HG02763 (cell line): ENCODE measurements around the gene TSPAN9.

Experiments used
- ATAC-seq: cut with Tn5 transposase; IDR thresholded peaks from one replicate; pipeline ENCODE4 v1.9.1; 2021; ENCODE audit warnings: mild to moderate bottlenecking, moderate library complexity; ENCODE audit not compliant: unreplicated experiment

Gene TSPAN9

DNA sequence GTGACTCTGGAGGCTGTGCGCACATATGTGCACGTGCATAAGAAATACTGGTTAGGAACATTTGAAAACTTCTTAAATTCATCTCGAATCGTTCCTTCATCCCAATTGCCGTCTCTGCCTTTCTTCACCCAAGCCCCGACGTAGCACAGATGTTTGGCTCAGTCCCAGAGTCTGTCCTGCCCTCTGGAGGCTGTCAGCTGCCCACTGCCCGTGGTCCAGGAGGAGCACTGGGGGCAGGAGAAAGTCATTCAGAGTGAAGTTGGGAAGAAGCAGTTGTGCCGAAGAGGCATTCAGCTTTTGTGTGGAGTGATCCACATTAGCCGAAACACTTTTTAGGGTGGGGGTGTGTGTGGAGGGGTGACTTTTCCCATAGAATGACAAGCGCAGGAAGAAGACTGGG lies 124.9 kb downstream of the TSPAN9 start:
- ATAC-seq, result no peak

DNA sequence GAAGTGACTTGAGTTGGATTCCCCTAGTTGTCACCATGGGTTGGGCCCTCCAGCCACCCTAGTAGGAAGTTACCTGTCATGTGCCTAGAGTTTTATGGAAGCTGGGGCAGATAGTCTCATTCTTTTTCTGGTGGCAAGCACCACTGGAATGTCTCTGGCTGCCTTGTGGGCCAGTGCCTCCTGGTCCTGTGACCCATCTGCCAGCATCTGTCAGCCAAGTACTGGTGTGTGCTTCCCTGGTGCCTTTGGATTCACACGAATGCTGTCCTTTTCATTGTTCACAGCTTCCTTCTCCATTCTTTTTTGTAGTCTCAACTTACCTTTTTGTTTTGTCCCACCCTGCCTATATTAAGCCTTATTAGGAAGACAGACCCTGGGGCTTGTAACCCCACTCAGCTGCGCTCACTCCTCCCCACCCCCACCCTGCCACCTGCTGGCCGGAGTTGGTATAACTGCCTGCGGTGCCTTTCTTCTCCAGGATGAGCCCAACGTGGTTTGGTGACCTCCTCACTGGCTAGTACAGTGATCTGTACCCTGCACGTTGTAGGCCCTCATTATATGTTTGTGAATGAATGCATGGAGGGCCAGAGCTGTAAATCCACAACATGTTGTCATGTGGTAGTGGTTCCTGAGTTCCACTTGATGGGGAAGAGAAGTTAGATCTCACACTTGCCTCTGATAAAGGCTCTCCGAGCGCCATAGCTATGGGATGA lies 125.7 kb downstream of the TSPAN9 start:
- no peak for ATAC-seq

DNA sequence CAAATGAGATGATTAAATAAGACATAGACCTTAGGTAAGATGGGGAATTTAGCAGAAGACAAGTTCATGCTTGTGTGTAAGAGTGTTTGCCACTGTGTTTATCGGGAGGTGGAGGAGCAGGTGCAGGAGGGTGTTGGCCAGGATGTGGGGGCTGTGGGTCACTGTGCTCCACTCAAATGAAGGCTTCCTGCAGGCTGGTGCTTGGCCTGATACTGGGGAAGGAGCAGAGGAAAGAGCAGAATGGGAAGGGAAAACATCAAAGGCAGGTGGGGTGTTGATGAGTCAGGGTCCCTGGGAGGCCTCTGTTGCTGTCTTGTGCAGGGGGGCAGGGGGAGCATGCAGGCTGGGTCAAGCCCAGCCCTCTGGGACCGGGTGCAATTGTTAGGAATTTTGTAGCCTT lies 126.5 kb downstream of the TSPAN9 start:
- no peak for ATAC-seq

DNA sequence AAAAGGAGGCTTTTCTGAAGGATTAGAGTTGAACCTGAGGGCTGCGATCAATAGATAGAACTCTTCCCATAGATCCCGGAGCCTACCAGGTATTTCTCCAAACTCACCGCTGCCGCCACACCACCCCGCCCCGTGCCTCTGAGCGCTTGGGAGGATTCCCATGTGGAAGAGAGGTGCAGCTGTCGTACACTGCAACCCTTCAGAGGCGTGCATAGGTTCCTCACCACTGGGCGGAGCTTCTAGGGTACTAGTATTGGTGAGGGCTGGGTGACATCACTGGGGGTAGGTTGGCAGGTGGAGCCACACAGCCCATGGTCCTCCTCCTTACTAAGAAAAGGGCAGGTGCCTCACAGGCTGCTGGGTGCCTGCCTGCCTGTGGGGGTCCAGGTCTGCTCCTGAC lies 127.0 kb downstream of the TSPAN9 start:
- ATAC-seq, result no peak

DNA sequence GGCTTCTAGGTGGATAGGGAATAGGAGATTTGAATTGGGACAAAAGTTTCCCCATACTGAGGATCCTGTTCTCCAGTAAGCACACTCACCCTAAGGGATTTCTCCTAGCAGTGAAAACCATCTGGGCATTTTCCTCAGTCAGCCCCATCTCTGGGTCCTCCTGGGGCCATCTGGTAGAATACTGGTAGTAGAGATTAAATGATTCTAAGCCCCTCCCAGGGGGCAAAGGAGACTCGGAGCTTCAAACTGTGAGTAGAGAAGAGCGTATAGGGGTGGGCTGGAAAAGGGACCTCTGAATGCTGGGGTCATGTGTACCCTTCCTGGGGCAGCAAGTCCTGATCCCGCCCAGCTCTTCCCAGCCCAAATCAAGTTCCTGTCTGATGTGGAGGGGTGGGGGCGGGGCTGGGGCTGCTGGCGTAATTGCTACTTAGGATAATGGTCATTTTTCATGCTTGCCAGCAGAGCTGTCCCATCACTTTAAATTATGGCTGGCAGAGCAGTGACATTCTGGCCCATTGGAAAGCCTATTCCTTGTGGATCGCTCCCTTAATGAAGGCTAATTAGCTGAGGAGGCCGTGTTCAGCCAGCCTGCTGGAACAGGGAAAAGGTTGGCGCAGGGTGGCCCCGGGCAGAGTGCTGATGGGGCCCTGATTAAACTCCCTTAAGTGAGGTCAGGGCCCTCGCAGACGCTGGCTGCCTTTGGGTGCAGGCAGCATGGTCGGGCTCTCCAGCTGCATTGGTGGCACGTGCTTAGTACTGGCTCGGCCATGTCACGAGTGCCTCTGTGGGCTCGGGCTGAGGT lies 127.8 kb downstream of the TSPAN9 start:
- no peak for ATAC-seq

DNA sequence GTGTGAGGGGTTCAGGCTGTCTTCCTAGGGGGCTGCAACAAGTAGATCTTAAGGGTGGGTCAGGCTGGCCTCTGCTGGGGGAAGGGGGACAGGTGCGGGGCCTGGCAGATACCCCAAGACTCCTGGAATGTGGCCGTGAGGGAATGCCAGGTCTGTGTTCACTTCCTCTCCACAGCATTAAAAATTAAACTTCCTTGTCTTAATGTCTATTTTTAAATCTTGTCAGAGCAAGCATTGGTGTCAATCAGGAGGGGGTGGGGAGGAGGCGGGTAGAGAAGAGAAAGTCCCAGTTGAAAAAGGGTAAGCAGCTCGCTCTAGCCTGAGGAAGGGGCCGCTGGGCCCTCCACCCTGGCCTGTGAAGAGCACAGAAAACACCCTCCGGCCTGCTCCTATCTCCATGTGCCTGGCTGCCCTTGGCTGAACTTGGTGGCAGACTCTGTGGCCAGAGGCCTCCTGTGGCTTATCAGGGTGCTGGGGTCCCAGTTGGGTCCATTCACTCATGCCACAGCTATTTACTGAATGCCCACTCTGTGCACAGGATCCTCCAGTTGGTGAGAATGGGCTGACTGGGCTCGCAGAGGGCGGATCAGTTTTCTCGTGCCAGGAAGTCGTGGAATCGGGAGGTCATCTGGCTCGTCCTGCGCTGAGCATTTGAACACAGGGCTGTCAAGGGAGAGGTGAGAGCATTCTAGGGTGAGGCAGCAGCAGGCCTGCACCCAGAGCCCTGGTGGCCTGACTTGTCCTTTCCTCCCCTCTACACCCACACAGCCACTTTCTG lies 128.8 kb downstream of the TSPAN9 start:
- ATAC-seq, result no peak

DNA sequence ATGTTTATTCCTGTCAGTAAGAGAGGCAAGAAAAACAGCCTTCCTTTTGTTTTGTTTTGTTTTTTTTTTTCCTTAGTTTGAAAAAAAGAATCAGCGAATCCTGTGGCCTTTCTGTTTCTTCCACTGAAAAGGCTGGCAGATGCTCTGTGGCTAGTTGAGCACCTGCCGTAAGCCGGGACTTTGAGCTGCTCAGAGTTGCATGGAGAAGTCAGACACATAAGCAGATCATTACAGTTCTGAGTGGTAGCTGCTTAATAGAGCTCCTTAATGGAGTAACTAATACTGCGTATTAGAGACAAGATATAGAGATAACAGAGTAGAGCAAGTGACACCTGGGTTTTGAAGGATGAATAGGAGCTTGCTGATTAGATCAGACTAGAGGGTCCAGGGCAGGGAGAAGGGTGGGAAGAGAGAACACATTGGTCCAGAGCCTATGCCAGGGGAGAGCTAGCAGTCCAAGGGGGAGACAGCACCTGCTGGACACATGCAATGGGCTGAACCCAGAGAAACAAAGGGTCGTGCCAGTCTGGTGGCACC lies 129.4 kb downstream of the TSPAN9 start:
- no peak for ATAC-seq

DNA sequence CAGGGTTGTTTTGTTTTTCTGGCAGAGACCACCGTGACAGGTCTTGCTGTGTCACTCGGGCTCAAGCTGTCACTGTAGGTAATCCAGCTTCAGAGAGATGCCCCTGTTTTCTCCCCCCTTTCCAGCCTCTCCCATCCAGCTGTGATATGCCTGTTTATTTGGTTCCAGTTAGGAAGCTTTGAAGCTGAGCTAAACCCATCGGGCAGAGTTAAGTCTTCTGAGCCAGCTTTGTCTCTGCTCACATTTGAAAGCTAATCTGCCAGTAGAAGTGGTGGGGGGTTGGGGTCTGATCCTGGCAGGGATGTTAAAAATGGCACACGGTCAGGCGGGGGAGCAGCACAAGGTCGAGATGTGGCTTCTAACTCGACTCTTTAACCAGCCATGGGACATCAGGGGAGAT lies 130.0 kb downstream of the TSPAN9 start:
- ATAC-seq, result no peak

DNA sequence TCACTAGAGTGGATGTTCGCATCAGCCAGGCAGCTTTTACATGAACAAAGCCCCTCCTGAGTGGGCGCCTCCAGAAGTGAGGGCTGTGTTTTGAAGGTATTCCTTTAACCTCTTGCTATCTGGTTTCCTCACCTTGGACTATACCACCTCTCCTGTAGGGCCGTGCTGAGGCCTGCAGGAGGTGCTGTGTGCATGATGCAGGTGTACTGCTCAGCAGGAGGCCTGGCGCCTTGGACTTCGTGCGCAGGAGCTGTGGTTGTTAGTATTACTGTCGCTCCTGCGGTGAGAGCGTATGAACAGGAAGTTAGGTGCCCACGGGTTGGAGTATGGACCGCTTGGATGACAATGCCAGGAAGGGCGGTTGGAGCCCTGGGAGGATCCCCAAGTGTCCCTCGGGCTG lies 130.7 kb downstream of the TSPAN9 start:
- ATAC-seq, result no peak

DNA sequence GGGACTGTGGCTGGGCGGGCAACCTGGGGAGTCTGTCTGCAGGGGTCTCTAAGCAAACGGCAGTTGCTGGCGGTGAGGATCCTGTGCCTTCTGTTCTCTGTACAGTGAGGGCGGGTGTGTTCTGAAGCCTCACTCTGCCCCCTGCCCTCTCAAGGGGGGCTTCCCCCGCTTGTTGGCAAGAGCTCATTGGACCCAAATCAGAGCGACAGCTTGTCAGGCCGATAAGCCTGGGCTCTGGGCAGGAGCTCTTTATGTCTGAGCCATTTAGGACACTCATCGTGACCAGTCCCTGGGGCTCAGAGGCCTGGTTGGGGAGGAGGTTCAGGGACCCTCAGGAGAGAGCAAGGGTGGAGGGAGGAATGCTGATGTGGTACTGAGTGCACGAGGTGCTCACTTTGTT lies 136.0 kb downstream of the TSPAN9 start:
- no peak for ATAC-seq

DNA sequence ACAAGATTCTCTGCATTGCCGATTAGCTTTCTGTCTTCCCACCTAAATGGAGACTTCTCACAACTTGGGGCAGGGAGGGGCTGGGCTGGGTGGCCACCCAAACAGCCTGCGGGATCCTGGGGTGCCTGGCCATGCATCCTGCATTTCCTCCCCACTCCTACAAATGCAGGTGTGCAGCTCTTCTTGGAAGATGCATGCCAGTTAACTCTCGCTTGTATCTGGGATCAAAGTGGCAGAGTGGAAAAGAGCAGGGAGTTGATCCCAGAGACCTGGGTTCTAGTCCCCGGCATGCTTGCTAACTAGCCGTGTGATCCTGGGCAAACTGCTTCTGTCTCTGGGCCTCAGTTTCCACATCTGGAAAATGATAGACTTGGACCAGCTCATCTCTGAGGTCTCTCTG lies 136.6 kb downstream of the TSPAN9 start:
- ATAC-seq, result no peak

DNA sequence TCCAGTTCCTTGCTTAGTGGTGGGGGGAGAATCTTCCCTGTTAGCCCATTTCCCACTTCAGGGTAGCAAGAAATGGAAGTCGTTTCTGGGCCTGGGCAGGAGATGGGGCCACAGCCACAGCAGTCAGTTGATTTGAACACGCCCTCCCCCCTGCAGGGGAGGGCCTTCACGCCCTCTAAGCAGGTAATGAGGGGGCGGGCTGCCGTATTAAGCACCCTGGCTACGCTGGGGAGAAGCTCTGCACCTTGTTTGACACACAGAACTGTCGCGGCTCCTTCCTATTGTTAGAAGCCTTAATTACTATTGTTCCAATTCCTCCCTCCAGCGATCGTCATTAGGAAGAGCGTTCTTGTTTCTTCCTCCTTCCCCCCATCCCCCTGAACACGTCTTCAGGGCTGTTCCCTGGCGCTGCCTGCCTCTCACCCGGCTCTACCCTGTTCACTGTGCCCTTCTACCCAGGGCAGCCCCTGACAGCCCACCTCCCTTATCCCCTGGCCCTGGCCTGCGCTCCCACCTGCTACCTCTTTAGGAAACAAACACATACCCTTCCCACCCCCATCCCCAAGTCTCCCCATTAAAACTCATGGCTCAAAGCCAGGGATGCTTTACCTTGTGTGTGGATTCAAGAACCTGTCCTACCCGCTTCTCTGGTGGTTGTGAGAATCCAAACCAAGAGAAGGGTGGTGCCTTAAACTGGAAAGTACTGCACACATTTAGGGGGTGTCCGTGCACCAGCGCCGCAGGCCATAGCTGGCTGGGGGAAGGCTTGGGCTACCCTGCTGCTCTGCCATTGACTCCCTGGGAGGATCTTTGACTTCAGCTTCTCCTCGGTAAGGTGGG lies 137.6 kb downstream of the TSPAN9 start:
- ATAC-seq, result no peak

DNA sequence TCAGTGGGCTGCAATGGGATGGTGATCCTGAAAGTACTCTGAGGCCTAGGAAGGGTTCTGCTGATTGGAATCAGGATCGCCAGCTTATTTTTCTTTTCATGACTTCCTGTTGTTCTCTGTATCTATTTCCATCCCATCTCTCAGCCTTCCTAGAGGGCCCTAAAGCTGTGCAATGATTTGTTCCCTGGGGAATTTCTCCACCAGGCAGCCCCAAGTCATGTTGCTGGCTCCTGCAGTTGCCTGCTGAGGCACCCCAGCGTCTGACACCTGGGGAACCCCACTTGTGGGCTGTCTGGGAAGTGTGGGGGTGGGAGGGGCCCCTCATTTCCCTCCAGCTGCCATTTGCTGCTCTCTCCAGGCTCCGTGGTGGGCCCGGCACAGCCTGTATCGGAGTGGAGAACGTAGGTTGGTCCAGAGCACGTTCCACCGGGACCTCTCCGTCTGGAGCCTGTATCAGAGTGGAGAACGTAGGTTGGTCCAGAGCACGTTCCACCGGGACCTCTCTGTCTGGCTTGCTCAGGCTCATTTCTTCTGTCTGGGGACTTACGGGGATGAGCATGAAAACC lies 138.3 kb downstream of the TSPAN9 start:
- no peak for ATAC-seq

DNA sequence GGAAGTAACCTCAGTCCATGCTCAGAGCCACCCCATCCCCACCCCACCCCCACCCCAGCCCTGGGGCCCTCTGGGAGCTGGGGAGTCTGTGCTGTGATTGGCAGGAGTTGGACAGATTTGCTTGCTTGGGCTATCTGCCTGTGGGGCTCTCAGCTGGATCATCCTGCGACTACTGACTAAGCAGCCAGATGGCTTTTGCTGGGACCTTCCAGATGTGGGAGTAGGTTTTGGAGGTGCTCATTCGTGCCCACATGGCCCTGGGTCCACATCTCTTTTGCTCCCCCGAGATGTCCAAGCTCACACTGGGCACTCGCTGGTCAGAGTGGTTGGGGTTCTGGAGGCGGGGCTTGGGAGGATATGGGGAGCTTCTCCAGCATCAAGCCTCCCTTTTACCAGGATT lies 138.9 kb downstream of the TSPAN9 start:
- ATAC-seq, result no peak

DNA sequence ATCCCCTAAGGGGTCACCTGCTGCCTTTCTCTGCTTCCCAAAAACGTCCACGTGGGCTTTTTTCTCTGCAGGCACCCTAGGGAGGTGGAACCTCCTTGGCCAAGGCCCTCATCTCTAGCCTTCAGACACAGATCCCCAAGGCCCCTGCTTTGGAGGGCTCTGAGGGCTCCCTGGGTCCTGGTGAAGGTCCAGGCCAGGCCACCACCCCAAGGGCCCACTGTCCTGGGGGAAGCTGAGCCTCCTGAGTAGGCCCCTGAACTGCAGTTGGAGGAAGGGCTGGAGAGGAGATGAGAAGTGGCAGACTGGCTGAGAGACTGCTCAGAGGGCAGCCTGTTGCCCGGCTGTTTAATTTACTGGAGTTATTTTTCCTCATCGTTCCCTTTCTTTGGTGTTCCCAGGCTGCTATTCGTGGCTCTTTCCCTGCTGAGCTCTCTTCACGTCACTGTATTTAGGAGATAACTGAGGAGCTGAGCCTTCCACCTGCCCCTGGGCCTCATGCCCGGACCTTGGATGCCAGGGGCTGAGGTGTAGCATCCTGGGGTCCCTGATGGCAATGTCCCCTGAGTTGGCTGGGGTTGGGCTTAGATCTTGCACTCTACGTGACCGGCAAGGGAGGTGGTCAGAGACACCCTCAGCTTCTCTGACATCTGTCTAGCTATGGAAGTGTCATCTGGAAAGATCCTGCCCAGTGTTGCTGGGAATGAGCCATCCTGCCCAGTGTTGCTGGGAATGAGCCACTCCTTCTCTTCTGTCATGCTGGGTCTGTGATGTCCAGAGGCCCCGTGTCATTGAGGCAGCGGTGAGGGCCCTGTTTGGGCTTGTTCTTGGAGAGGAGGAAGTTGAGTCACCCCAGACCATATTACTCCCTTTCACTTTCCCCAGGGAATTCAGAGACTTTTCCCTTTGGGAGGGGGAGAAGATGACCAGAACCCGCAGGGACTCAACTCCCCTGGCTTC lies 139.8 kb downstream of the TSPAN9 start:
- no peak for ATAC-seq

DNA sequence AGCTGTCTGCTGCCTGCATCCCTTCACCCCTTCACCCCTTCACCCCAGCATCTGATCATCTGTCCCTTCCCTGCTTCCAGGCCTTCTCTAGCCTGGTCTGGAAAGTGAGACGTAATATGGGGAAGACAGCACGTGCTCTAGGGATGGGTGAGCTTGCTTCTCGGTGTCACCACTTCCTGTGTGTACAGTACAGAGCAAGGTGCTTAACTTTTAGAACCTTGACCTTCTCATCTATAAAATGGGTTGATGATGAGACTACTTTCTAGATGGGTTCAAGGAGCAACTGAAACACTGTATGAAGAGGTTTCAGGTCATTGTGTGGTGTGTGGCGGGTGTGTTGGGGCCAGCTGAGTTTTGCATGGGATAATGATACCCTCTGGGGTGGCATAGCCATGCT lies 140.5 kb downstream of the TSPAN9 start:
- ATAC-seq, result no peak

DNA sequence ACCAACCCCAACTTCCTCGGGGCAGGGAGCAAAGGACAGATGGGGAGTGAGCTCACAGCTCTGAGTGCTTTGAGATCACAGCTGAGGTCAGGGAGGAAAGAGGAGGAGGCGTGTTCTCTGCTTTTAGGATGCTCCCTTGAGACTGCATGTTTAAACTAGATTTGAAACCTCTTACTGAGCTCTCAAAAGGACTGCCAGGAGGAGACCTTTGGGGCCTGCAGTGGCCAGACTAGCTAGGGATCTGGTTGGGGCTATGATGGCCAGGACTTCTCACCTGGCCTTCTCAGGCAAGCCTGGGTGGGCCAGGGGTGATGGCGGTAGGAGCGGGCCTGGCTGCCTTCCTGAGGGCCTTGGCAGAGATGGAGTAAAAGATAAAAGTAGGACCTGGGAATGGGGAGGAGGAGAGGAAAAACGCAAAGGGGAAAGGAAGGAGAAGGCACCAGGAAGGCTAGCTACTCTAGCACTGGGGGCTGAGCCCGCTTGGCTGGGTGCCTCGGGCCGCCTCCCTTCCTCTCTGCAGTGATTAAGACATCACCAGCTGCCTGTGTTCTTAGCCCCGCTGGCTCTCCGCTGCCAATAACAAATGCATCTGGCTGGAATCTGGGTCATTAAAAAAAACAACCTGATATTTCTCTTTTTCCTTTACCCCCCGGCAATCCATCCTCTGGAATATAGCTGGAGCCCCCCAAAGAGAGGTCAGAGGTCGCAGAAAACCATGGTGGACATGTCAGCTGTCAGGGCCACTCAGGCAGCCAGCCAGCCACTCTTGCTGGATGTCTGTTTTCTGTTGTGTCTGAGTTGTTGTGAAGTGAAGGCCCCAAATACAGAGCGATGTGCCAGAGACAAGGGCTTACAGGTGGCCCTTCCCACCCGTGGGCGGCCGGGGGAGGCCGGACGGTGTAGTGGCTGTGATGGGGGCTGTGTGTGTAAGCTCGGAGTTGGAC lies 141.3 kb downstream of the TSPAN9 start:
- no peak for ATAC-seq

DNA sequence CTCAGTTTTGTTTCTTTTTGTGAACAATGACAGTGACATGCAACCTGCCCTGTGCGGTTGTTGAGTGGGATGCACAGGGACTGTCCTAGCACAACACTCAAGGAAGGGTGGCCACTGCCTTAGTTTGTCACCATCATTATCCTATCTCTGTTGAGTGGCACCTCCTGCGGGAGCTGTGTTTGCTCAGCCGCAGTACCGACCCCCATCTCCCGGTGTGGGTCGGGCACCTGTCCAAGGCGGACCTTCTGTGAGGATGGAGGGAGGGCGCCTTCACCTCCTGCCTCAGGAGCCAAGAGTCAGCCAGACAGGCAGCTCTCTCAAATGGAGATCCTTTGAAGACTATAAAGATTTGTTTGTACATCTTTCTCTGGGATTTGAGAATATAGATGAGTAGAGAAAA lies 142.1 kb downstream of the TSPAN9 start:
- ATAC-seq, result no peak
